ENCODE data around the gene GP1BB.
A peak's percentile ranks its signal among the peaks of the same experiment; 100 is the strongest.

Gene GP1BB

DNA sequence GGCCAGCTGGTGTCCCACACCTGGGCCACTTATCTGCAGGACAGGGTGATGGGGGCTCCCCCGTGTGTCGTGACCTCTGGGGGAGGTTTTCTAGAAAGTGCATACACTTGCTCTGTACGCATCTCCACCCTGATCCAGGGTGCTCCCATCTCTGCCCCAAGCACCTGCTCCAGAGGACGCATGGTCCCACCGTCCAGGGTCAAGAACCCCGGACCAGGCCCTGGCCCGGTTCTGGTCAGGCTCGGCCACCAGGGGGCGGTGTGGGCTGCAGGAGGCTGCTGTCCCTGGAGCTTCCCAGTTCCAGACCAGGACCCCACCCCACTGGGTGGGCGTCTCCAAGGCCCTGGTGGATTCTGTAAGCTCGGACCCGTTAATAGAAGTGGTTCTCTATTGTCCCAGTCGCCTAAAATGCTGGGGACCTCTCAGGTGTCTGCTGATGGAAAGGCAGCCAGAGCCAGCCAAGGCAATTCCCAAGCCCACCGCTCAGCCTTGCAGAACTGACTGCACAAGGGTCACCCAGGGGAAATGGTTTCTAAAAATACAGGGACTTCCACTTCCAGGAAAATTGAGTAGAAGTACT, 43.7 kb upstream of the GP1BB start:
- DNase-seq (ENCODE audit: low read depth, low spot score) = no peak
- in situ Hi-C loops (cut with HindIII; ENCODE audit: low sequenced_read_pairs) = no loop called here
- TF ChIP-seq, protein P1, sequence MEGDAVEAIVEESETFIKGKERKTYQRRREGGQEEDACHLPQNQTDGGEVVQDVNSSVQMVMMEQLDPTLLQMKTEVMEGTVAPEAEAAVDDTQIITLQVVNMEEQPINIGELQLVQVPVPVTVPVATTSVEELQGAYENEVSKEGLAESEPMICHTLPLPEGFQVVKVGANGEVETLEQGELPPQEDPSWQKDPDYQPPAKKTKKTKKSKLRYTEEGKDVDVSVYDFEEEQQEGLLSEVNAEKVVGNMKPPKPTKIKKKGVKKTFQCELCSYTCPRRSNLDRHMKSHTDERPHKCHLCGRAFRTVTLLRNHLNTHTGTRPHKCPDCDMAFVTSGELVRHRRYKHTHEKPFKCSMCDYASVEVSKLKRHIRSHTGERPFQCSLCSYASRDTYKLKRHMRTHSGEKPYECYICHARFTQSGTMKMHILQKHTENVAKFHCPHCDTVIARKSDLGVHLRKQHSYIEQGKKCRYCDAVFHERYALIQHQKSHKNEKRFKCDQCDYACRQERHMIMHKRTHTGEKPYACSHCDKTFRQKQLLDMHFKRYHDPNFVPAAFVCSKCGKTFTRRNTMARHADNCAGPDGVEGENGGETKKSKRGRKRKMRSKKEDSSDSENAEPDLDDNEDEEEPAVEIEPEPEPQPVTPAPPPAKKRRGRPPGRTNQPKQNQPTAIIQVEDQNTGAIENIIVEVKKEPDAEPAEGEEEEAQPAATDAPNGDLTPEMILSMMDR (IDR thresholded peaks at IDR 0.05; ENCODE audit: low read depth, low read length) = peak; percentile 70
- H3K4me3 ChIP-seq (ENCODE audit: low read depth, low read length) = no peak overlapping the region

DNA sequence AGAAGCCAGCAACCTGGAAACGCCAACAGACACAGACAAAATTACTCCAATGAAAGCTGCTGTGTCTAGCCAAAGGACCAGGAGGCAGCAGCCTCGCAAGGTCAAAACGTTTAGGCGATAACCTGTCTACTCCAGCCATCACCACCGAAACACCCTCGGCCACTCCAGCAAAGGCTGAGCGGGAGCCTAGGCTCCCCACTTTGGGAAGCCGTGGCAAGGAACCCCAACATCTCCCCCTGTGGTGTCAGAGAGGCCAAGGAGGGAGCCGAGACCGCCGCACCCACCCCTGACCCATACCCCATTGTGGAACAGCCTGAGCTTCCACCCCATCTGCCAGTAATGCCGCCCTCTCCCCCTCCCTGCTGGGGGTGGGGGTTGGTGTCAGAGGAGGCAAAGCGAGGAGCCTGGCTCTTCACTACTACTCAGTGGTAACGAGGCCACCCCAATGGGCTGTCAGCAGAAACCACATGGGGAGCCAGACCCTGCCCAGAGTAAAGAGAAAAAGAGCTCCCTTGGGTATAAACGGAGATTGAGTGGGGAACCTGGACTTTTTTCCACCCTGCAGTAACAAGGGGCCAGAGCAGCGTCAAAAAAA, 43.0 kb upstream of the GP1BB start:
- TF ChIP-seq, protein P1 (IDR thresholded peaks at IDR 0.05; ENCODE audit: low read depth, low read length) = no peak
- no peak overlapping the region for H3K4me3 ChIP-seq (ENCODE audit: low read depth, low read length)
- no peak for DNase-seq (ENCODE audit: low read depth, low spot score)
- in situ Hi-C loops (cut with HindIII; ENCODE audit: low sequenced_read_pairs) = no loop called here

DNA sequence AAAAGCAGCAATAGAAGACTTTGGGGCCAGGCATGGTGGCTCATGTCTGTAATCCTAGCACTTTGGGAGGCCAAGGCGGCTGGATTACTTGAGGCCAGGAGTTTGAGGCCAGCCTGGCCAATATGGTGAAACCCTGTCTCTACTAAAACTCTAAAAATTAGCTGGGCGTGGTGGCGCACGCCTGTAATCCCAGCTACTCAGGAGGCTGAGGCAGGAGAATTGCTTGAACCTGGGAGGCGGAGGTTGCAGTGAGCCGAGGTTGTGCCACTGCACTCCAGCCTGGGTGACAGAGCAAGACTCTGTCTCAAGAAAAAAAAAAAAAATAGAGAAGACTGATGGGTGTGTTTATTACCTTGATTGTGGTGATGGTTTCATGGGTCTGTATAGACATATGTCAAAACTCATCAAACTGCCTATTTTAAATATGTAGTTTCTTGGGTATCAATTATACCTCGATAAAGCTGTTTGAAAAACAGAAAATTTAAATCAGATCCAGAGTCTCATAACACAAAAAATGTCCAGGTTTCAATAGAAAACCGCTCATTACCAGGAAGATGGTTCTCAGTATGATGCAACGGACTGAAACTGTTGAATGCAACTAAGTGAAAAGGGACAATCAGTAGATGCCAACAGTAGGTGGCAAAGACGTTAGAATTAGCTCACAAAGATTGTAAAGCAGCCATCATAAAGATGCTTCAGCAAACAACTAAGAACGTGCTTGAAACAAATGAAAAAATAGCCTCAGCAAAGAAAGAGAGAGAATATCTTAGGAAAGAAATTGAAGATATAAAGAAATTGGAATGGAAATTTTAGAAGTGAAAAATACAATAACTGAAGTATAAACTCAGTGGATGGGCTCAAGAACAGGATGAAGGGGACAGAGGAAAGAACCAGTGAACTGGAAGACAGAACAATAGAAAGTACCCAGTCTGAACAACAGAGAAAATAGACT, 42.2 kb upstream of the GP1BB start:
- DNase-seq (ENCODE audit: low read depth, low spot score) = no peak
- no peak overlapping the region for H3K4me3 ChIP-seq (ENCODE audit: low read depth, low read length)
- in situ Hi-C loops (cut with HindIII; ENCODE audit: low sequenced_read_pairs) = no loop called here
- TF ChIP-seq, protein P1 (IDR thresholded peaks at IDR 0.05; ENCODE audit: low read depth, low read length) = no peak

DNA sequence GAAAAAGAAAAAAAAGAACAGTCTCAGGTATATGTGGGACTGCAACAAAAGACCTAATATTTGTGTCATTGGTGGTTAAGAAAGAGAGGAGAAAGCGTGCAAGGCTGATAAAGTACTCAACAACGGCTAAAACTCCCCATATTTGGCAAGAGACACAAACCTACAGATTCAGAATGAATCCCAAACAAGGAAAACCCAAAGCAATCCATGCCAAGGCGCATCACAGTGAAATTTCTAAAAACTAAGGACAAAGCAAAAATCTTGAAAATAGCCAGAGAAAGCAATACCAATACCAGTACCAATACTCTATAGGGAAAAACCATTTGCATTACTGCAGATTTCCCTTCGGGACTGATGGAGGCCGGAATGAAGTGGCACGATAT, 41.5 kb upstream of the GP1BB start:
- H3K4me3 ChIP-seq (ENCODE audit: low read depth, low read length) = no peak overlapping the region
- DNase-seq (ENCODE audit: low read depth, low spot score) = no peak
- in situ Hi-C loops (cut with HindIII; ENCODE audit: low sequenced_read_pairs) = no loop called here
- TF ChIP-seq, protein P1 (IDR thresholded peaks at IDR 0.05; ENCODE audit: low read depth, low read length) = no peak

DNA sequence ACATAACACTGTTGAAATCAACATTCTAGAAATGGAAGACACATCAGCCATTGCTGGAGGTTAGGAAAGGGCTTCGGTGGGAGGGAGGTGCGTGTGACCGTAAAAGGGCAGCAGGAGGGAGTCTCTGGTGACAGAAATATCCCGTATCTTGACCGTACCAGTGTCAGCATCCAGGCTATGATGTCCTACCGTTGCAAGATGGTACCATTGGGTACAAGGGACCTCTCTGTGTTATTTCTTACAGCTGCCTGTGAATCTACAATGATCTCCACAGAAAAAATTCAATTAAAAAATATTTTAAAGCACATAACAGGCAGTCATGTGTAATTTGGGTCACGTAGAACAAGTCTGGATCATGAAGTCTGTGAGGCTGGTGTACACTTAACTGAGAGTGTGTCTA, 36.4 kb upstream of the GP1BB start:
- in situ Hi-C loops (cut with HindIII; ENCODE audit: low sequenced_read_pairs) = no loop called here
- TF ChIP-seq, protein P1 (IDR thresholded peaks at IDR 0.05; ENCODE audit: low read depth, low read length) = no peak
- H3K4me3 ChIP-seq (ENCODE audit: low read depth, low read length) = no peak overlapping the region
- DNase-seq (ENCODE audit: low read depth, low spot score) = no peak

DNA sequence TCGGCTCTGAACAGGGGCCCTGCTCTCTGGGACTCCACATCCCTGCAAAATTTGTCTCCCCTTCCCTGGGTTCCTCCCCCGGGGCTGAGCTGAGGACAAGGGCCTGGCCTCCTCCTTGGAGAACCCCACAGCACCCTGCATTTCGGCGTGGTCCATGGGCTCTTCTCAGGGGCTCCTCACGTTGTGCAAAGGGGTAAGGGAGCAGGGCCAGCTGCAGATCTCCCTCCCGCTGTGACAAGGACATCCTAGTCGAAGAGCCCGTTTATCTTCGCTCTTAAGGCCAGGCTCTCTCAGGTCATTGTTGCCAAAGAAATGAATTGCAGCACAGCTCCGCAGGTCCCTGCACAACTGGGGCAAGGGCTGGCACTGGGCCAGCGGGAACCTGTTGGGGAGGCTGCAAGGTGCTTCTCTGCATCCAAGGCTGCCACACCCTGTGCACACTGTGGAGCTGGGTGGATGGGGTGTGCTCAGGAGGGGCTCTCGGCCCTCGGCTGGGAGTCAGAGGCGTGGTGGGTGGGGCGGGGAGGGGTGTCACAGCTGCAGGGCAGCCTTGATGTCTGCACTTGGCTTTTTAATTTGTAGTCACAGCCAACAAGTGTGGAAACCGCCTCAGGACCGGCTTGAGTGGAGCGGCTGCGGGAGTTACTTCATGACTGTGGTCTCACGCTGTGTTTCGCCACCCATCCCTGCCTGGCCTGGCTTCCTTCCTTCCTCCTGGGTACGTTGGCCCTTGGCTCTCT, 35.6 kb upstream of the GP1BB start:
- H3K4me3 ChIP-seq (ENCODE audit: low read depth, low read length) = no peak overlapping the region
- in situ Hi-C loops (cut with HindIII; ENCODE audit: low sequenced_read_pairs) = no loop called here
- no peak for DNase-seq (ENCODE audit: low read depth, low spot score)
- TF ChIP-seq, protein P1 (IDR thresholded peaks at IDR 0.05; ENCODE audit: low read depth, low read length) = no peak

Measured in astrocyte of the spinal cord (primary cell).